Sigmoid colon (tissue), 7 donors: ENCODE data around the gene PCDHB5. TPM values are rescaled to one million over a fixed set of nuclear protein-coding genes. Genes with fewer than 3 reads are reported as not detected.
"Not testable (repeated sequence)": the region's sequence is repeated elsewhere in the genome, so short reads cannot be mapped to it uniquely, and the experiment has no call there.

Experiments used
- DNase-seq: peaks from one replicate; pipeline ENCODE4 v3.0.0-alpha.2; 2019
- H3K27ac ChIP-seq, 4 donors: fragments of 200-600 bp; sonication (generic); one replicate each; pipeline ENCODE4 v1.5.1; 2016 to 2019; ENCODE audit warnings: mild to moderate bottlenecking in 1 of 4
- H3K27me3 ChIP-seq, 3 donors: fragments of 200-600 bp; sonication (generic); one replicate each; pipeline ENCODE4 v1.5.1; 2019; ENCODE audit warnings: mild to moderate bottlenecking in 1 of 3
- H3K36me3 ChIP-seq, 4 donors: fragments of 200-600 bp; sonication (generic); one replicate each; pipeline ENCODE4 v1.5.1; 2016 to 2019
- H3K4me1 ChIP-seq, 4 donors: fragments of 200-600 bp; sonication (generic); one replicate each; pipeline ENCODE4 v1.5.1; 2017 to 2019
- H3K4me3 ChIP-seq, 4 donors: fragments of 200-600 bp; sonication (generic); one replicate each; pipeline ENCODE4 v1.5.1; 2017 to 2019; ENCODE audit warnings: mild to moderate bottlenecking in 2 of 4, moderate library complexity in 1 of 4
- H3K9me3 ChIP-seq, 4 donors: fragments of 200-600 bp in 3 of 4; sonication (generic) in 3 of 4; one replicate each; pipeline versions ENCODE4 v1.5.1 to v1.6.1; 2013 to 2019
- EP300 ChIP-seq, 4 donors: sonication (generic); formaldehyde crosslinking; IDR thresholded peaks; one replicate each; pipeline ENCODE4 v1.6.1; 2017; ENCODE audit warnings: antibody characterized with exemption in 4 of 4
- POLR2A ChIP-seq, 2 donors: fragments of 450-650 bp; IDR thresholded peaks; one replicate each; pipeline ENCODE4 v1.6.1; 2016; ENCODE audit warnings: antibody characterized with exemption in 2 of 2, mild to moderate bottlenecking in 2 of 2, moderate library complexity in 2 of 2
- POLR2AphosphoS5 ChIP-seq, 4 donors: sonication (generic); formaldehyde crosslinking; IDR thresholded peaks; one replicate each; pipeline ENCODE4 v1.6.1; 2017; ENCODE audit warnings: antibody characterized with exemption in 4 of 4
- WGBS, 2 donors: extraction: QIAGEN DNeasy Blood & Tissue Kit; methylation state at CpG; one replicate each; pipeline ENCODE4 v1.1.7; 2013; 5-methylcytosine and 5-hydroxymethylcytosine counted together
- intact Hi-C: fragments of 100-400 bp; cut with DNase I; formaldehyde crosslinking; loops from one replicate; pipeline ENCODE4 v1.15.1; 2023
- polyA plus RNA-seq, 3 donors: library from polyadenylated mRNA; stranded (reverse); fragments of 200-250 nt; gene quantifications; one replicate each; pipeline ENCODE4 v1.2.3, GENCODE V29; 2013
- total RNA-seq, 4 donors: library from RNA; depleted of rRNA; stranded (reverse); fragments of >200 nt; gene quantifications; one replicate each; pipeline ENCODE4 v1.1.0, GENCODE V29; 2016
- TF ChIP-seq, protein P1 (sequence below), 4 experiments: fragments of 450-650 bp in 3 of 4; fragments of 200-600 bp in 1 of 4; IDR thresholded peaks; one replicate each; pipeline ENCODE4 v1.5.1; 2016 to 2019; ENCODE audit warnings: antibody characterized with exemption in 4 of 4, mild to moderate bottlenecking in 3 of 4, moderate library complexity in 2 of 4
- donor health status: healthy with polysubstance abuse.
- donor health status: Bipolar disorder and iron deficiency.
- donor health status: healthy.

The PCDHB5 gene
- total and polyA plus RNA-seq, 7 donors, result under 0.01 to 6.5 (median 3.2) TPM; not detected in 1

DNA sequence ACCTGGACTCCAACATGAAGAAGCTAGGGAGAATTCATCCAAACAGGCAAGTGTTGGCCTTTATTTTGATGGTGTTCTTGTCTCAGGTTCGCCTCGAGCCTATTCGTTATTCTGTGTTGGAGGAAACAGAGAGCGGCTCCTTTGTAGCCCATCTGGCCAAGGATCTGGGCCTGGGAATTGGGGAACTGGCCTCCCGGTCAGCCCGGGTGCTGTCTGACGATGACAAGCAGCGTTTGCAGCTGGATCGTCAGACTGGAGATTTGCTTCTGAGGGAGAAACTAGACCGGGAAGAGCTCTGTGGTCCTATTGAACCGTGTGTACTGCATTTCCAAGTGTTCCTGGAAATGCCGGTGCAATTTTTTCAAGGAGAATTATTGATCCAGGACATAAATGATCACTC is 13.0 kb upstream of the PCDHB5 start:
- H3K36me3 ChIP-seq, result no peaks in the 10 kb centered on the region
- H3K4me1 ChIP-seq, result no peaks in the 10 kb centered on the region
- peaks cover 2 to 16% (median 5%) of the 10 kb centered on the region in 4 donors for H3K9me3 ChIP-seq
- 45 to 60% methylated on average over 12 of the region's 12 CpGs for whole genome bisulfite sequencing, 2 donors
- intact Hi-C loops, result no loop called here
- H3K27me3 ChIP-seq, result peaks cover 0 to 5% (median 0%) of the 10 kb centered on the region in 3 donors
- peak overlapping the region; percentile 5 to 33 (median 29) for H3K4me3 ChIP-seq
- no peak for DNase-seq
- TF ChIP-seq EP300 (IDR thresholded peaks at IDR 0.05) (no peak), POLR2A (IDR thresholded peaks at IDR 0.05) (no peak), POLR2AphosphoS5 (IDR thresholded peaks at IDR 0.05) (no peak)
- TF ChIP-seq, protein P1, sequence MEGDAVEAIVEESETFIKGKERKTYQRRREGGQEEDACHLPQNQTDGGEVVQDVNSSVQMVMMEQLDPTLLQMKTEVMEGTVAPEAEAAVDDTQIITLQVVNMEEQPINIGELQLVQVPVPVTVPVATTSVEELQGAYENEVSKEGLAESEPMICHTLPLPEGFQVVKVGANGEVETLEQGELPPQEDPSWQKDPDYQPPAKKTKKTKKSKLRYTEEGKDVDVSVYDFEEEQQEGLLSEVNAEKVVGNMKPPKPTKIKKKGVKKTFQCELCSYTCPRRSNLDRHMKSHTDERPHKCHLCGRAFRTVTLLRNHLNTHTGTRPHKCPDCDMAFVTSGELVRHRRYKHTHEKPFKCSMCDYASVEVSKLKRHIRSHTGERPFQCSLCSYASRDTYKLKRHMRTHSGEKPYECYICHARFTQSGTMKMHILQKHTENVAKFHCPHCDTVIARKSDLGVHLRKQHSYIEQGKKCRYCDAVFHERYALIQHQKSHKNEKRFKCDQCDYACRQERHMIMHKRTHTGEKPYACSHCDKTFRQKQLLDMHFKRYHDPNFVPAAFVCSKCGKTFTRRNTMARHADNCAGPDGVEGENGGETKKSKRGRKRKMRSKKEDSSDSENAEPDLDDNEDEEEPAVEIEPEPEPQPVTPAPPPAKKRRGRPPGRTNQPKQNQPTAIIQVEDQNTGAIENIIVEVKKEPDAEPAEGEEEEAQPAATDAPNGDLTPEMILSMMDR (IDR thresholded peaks at IDR 0.05), result no peak
- peak overlapping the region; percentile 0 to 33 (median 24) for H3K27ac ChIP-seq

DNA sequence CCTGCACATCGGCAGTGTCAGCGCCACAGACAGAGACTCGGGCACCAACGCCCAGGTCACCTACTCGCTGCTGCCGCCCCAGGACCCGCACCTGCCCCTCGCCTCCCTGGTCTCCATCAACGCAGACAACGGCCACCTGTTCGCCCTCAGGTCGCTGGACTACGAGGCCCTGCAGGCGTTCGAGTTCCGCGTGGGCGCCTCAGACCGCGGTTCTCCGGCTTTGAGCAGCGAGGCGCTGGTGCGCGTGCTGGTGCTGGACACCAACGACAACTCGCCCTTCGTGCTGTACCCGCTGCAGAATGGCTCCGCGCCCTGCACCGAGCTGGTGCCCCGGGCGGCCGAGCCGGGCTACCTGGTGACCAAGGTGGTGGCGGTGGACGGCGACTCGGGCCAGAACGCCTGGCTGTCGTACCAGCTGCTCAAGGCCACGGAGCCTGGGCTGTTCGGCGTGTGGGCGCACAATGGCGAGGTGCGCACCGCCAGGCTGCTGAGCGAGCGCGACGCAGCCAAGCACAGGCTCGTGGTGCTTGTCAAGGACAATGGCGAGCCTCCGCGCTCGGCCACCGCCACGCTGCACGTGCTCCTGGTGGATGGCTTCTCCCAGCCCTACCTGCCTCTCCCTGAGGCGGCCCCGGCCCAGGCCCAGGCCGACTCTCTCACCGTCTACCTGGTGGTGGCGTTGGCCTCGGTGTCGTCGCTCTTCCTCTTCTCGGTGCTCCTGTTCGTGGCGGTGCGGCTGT is 11.4 kb upstream of the PCDHB5 start:
- H3K9me3 ChIP-seq, result peaks cover 0 to 11% (median 7%) of the 10 kb centered on the region in 4 donors
- H3K4me1 ChIP-seq, H3K27ac ChIP-seq, H3K36me3 ChIP-seq, intact Hi-C loops, H3K27me3 ChIP-seq, DNase-seq: not testable (repeated sequence)
- WGBS, 2 donors, result 44 to 72% methylated on average over 68 to 71 of the region's 73 CpGs
- H3K4me3 ChIP-seq, result peak overlapping the region in 1 of 4 donors; percentile 3

DNA sequence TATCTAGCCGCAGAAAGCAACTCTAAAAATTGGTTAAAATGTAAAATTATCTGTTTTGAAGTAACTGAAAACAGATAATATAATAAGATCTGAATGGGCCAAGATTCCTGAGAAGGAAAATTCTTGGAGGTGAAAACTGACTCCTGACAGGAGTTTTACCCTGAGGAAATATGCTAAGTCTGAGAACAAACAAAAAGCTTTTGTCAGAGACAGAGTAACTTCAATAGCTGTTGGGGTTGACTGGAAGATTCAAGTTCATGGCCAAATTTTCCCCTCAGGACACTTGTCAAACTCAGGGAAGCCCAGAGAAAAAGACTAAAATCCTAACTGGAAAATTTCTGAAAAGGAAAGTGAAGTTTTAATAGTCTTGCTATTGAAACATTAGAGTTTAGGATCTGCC is 7.7 kb upstream of the PCDHB5 start:
- intact Hi-C loops, result no loop called here
- Histone ChIP-seq H3K9me3 (peaks cover 0 to 11% (median 5%) of the 10 kb centered on the region in 4 donors), H3K27ac (no peak overlapping the region), H3K4me3 (no peak overlapping the region), H3K27me3 (peaks cover 0 to under 1% (median 0%) of the 10 kb centered on the region in 3 donors), H3K4me1 (no peaks in the 10 kb centered on the region), H3K36me3 (no peaks in the 10 kb centered on the region)
- WGBS, 2 donors, result 94% methylated on average over 1 of the region's 1 CpG
- no peak for DNase-seq
- TF ChIP-seq, protein P1 (IDR thresholded peaks at IDR 0.05), result no peak
- TF ChIP-seq POLR2AphosphoS5 (IDR thresholded peaks at IDR 0.05) (no peak), EP300 (IDR thresholded peaks at IDR 0.05) (no peak), POLR2A (IDR thresholded peaks at IDR 0.05) (no peak)

DNA sequence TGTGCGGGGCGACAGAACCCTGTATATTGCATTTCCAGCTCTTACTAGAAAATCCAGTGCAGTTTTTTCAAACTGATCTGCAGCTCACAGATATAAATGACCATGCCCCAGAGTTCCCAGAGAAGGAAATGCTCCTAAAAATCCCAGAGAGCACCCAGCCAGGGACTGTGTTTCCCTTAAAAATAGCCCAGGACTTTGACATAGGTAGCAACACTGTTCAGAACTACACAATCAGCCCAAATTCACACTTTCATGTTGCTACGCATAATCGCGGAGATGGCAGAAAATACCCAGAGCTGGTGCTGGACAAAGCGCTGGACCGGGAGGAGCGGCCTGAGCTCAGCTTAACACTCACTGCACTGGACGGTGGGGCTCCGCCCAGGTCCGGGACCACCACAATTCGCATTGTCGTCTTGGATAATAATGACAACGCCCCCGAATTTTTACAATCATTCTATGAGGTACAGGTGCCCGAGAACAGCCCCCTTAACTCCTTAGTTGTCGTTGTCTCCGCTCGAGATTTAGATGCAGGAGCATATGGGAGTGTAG is 786 bp downstream of the PCDHB5 start:
- WGBS, 2 donors, result 49 to 67% methylated on average over 19 of the region's 19 CpGs
- H3K36me3 ChIP-seq, result no peaks in the 10 kb centered on the region
- no peak overlapping the region for H3K27ac ChIP-seq
- H3K4me3 ChIP-seq, result peak overlapping the region; percentile 12 to 44 (median 34)
- TF ChIP-seq POLR2AphosphoS5 (IDR thresholded peaks at IDR 0.05), result no peak
- TF ChIP-seq EP300 (IDR thresholded peaks at IDR 0.05), result no peak
- TF ChIP-seq, protein P1 (IDR thresholded peaks at IDR 0.05), result no peak
- no peak for TF ChIP-seq POLR2A (IDR thresholded peaks at IDR 0.05)
- no peak for DNase-seq
- intact Hi-C loops, result no loop called here
- H3K9me3 ChIP-seq, result peaks cover 9 to 42% (median 22%) of the 10 kb centered on the region in 4 donors
- no peaks in the 10 kb centered on the region for H3K4me1 ChIP-seq
- no peaks in the 10 kb centered on the region for H3K27me3 ChIP-seq

DNA sequence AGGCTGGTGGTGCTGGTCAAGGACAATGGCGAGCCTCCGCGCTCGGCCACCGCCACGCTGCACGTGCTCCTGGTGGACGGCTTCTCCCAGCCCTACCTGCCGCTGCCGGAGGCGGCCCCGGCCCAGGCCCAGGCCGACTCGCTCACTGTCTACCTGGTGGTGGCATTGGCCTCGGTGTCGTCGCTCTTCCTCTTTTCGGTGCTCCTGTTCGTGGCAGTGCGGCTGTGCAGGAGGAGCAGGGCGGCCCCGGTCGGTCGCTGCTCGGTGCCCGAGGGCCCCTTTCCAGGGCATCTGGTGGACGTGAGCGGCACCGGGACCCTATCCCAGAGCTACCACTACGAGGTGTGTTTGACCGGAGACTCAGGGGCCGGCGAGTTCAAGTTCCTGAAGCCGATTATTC is 2.3 kb downstream of the PCDHB5 start:
- DNase-seq, H3K27me3 ChIP-seq, H3K36me3 ChIP-seq, intact Hi-C loops, H3K4me1 ChIP-seq, H3K27ac ChIP-seq, H3K4me3 ChIP-seq: not testable (repeated sequence)
- peaks cover 9 to 38% (median 22%) of the 10 kb centered on the region in 4 donors for H3K9me3 ChIP-seq
- 48 to 79% methylated on average over 33 to 34 of the region's 34 CpGs for WGBS, 2 donors
